Skin of body (tissue), 2 donors: Measurements from ENCODE around the gene ENGASE. TPM values are rescaled to one million over a fixed set of nuclear protein-coding genes. Genes with fewer than 3 reads are reported as not detected.
"Not testable (repeated sequence)": the region's sequence is repeated elsewhere in the genome, so short reads cannot be mapped to it uniquely, and the experiment has no call there.

Source experiments
- DNase-seq: peaks from one replicate; lab custom pipeline; 2025; lab: John Stamatoyannopoulos, UW
- total RNA-seq: library from RNA; depleted of rRNA; stranded (reverse); fragments of >200 nt; gene quantifications from one replicate; pipeline ENCODE4 v1.2.3, GENCODE V29; 2014

ENGASE gene
- total RNA-seq, 1 donor from 2014 or later, result 24.7 TPM

GRCh38 chr17:79052131-79052530, 22.5 kb upstream of the ENGASE start:
- no peak for DNase-seq

GRCh38 chr17:79053251-79053925, 21.2 kb upstream of the ENGASE start:
- no peak for DNase-seq

GRCh38 chr17:79054200-79054960, 20.2 kb upstream of the ENGASE start:
- DNase-seq, result no peak

GRCh38 chr17:79055197-79055596, 19.4 kb upstream of the ENGASE start:
- DNase-seq, result no peak

- no peak for DNase-seq
Observed at GRCh38 chr17:79057737-79058385, 16.8 kb upstream of the ENGASE start.

GRCh38 chr17:79062691-79063090, 11.9 kb upstream of the ENGASE start:
- DNase-seq, result no peak

- no peak for DNase-seq
Observed at GRCh38 chr17:79064026-79064425, 10.6 kb upstream of the ENGASE start.

GRCh38 chr17:79065105-79065670, 9.4 kb upstream of the ENGASE start:
- DNase-seq, result no peak

- DNase-seq, result no peak
Observed at GRCh38 chr17:79066963-79067362, 7.7 kb upstream of the ENGASE start.

GRCh38 chr17:79070266-79070880, 4.3 kb upstream of the ENGASE start:
- no peak for DNase-seq

GRCh38 chr17:79071161-79071740, 3.4 kb upstream of the ENGASE start:
- DNase-seq, result no peak

- DNase-seq, result no peak
Observed at GRCh38 chr17:79072544-79072943, 2.1 kb upstream of the ENGASE start.

- DNase-seq, result no peak
Observed at GRCh38 chr17:79073016-79073705, 1.5 kb upstream of the ENGASE start.

GRCh38 chr17:79073706-79074088, 927 bp upstream of the ENGASE start:
- DNase-seq, result no peak

- not testable (repeated sequence) for DNase-seq
Observed at GRCh38 chr17:79074121-79074648, 439 bp upstream of the ENGASE start.

- DNase-seq, result no peak
Observed at GRCh38 chr17:79075446-79075750, 774 bp downstream of the ENGASE start.

GRCh38 chr17:79075861-79076406, 1.3 kb downstream of the ENGASE start:
- DNase-seq, result no peak

GRCh38 chr17:79077587-79077986, 3.0 kb downstream of the ENGASE start:
- no peak for DNase-seq

- no peak for DNase-seq
Observed at GRCh38 chr17:79078476-79079190, 4.0 kb downstream of the ENGASE start.
